Measurements from ENCODE around the gene RARRES2.

GRCh38 chr7:150368096-150368883, 26.9 kb upstream of the RARRES2 start, which contains the start of gene REPIN1:
- TF ChIP-seq PATZ1 (CRISPR knock-in tag; IDR thresholded peaks at IDR 0.05; ENCODE audit: borderline replicate concordance) = no peak
- 0 out of 2 replicates have a peak, but pooled peaks have one; percentile 32 for TF ChIP-seq CREB5 (CRISPR knock-in tag; IDR thresholded peaks at IDR 0.05; ENCODE audit: low read depth)
- TF ChIP-seq CSRNP3 (CRISPR knock-in tag; IDR thresholded peaks at IDR 0.05) = no peak
- no peak for TF ChIP-seq ARNTL (CRISPR knock-in tag; IDR thresholded peaks at IDR 0.05; ENCODE audit: borderline replicate concordance, low read depth)
- TF ChIP-seq ZFP30 (CRISPR knock-in tag; IDR thresholded peaks at IDR 0.05) = peak; percentile 45; the same call in 1 of the 2 replicates
- no peak for TF ChIP-seq TOX (CRISPR knock-in tag; IDR thresholded peaks at IDR 0.05; ENCODE audit: borderline replicate concordance)

Data from SK-N-SH treated with all-trans-retinoic acid at 6 μM for 48 hours (cell line).